IMR-90 (cell line): ENCODE measurements around the gene EXTL2. TPM values are rescaled to one million over a fixed set of nuclear protein-coding genes. Genes with fewer than 3 reads are reported as not detected.

Experiments
- ATAC-seq: fragments of 200-7000 bp; cut with Tn5 transposase; 2 replicates; pipeline ENCODE4 v1.9.1; 2020; ENCODE audit warnings: low read depth, mild to moderate bottlenecking, moderate library complexity
- BruUV-seq: library from RNA; stranded (reverse); fragments of 400-500 nt; replicated peaks from 2 replicates; lab custom pipeline; 2021; lab: Mats Ljungman, UMichigan
- CTCF ChIA-PET: fragments of 300-600 bp; formaldehyde crosslinking; extraction: SDS; loops from one replicate; lab custom pipeline; 2021; ENCODE audit warnings: antibody characterized with exemption; lab: Yijun Ruan, JAX
- POLR2A ChIA-PET: fragments of 300-600 bp; sonication (Branson Sonifier 250); formaldehyde crosslinking; loops from one replicate; lab custom pipeline; 2022; ENCODE audit warnings: antibody characterized with exemption; ENCODE audit not compliant: unreplicated experiment; lab: Charles Lee
- DNase-seq: peaks from one replicate; pipeline ENCODE4 v3.0.0; 2013
- H2AFZ ChIP-seq: replicated peaks from 2 replicates; pipeline ENCODE3; 2013; ENCODE audit warnings: low read length, mild to moderate bottlenecking; ENCODE audit not compliant: poor library complexity
- H2AK5ac ChIP-seq: 2 replicates; pipeline ENCODE4 v1.6.1; 2013; ENCODE audit warnings: low read depth, low read length, inconsistent platforms
- H2AK9ac ChIP-seq: replicated peaks from 2 replicates; pipeline ENCODE3; 2013; ENCODE audit warnings: mild to moderate bottlenecking, low read depth, low read length, moderate library complexity; ENCODE audit not compliant: poor library complexity
- H2BK120ac ChIP-seq: 2 replicates; pipeline ENCODE4 v1.6.1; 2013; ENCODE audit warnings: low read depth, low read length, inconsistent platforms
- H2BK15ac ChIP-seq: 3 replicates; pipeline ENCODE4 v1.6.1; 2013; ENCODE audit warnings: low read depth, low read length, inconsistent platforms
- H2BK20ac ChIP-seq: 2 replicates; pipeline ENCODE4 v1.6.1; 2013; ENCODE audit warnings: low read depth, mild to moderate bottlenecking, inconsistent platforms, low read length, moderate library complexity
- H2BK5ac ChIP-seq: 2 replicates; pipeline ENCODE4 v1.6.1; 2013; ENCODE audit warnings: mild to moderate bottlenecking, low read depth, low read length, inconsistent platforms; ENCODE audit not compliant: poor library complexity, severe bottlenecking
- H3K14ac ChIP-seq: replicated peaks from 2 replicates; pipeline ENCODE4 v1.6.1; 2013; ENCODE audit warnings: low read depth, low read length, inconsistent platforms
- H3K18ac ChIP-seq: 2 replicates; pipeline ENCODE4 v1.6.1; 2013; ENCODE audit warnings: low read depth, low read length, control low read depth
- H3K23ac ChIP-seq: 2 replicates; pipeline ENCODE4 v1.6.1; 2013; ENCODE audit warnings: low read depth, low read length, inconsistent platforms
- H3K27ac ChIP-seq: 2 replicates; pipeline ENCODE4 v1.5.1; 2013; ENCODE audit warnings: mild to moderate bottlenecking, control low read depth, low read length; ENCODE audit not compliant: insufficient read depth
- H3K27me3 ChIP-seq: 2 replicates; pipeline ENCODE4 v1.6.1; 2013; ENCODE audit warnings: low read length; ENCODE audit not compliant: control insufficient read depth, insufficient read depth
- H3K36me3 ChIP-seq: 2 replicates; pipeline ENCODE4 v1.6.1; 2013; ENCODE audit warnings: low read length, mixed read lengths; ENCODE audit not compliant: control insufficient read depth, insufficient read depth
- H3K4ac ChIP-seq: 2 replicates; pipeline ENCODE4 v1.6.1; 2013; ENCODE audit warnings: low read depth, low read length, inconsistent platforms
- H3K4me1 ChIP-seq: 2 replicates; pipeline ENCODE4 v1.6.1; 2013; ENCODE audit warnings: low read length, mixed read lengths; ENCODE audit not compliant: control insufficient read depth, insufficient read depth
- H3K4me2 ChIP-seq: 2 replicates; pipeline ENCODE4 v1.6.1; 2013; ENCODE audit warnings: low read depth, mild to moderate bottlenecking, control low read depth, low read length, moderate library complexity
- H3K4me3 ChIP-seq: 2 replicates; pipeline ENCODE4 v1.5.1; 2013; ENCODE audit warnings: low read depth, mild to moderate bottlenecking, control low read depth, low read length, moderate library complexity; ENCODE audit not compliant: insufficient read depth
- H3K56ac ChIP-seq: 2 replicates; pipeline ENCODE4 v1.6.1; 2013; ENCODE audit warnings: low read length, inconsistent platforms; ENCODE audit not compliant: insufficient read depth; ENCODE audit errors: extremely low read depth
- H3K79me1 ChIP-seq, 2 experiments: 2 replicates each; pipeline ENCODE4 v1.6.1; 2013; ENCODE audit warnings: low read length in 2 of 2, inconsistent platforms in 1 of 2, low read depth in 1 of 2
- H3K9ac ChIP-seq: 2 replicates; pipeline ENCODE4 v1.6.1; 2013; ENCODE audit warnings: low read depth, low read length, control low read depth
- H3K9me1 ChIP-seq: 2 replicates; pipeline ENCODE4 v1.6.1; 2013; ENCODE audit warnings: low read length, inconsistent platforms; ENCODE audit not compliant: insufficient read depth
- H3K9me3 ChIP-seq: 2 replicates; pipeline ENCODE4 v1.6.1; 2013; ENCODE audit warnings: low read length; ENCODE audit not compliant: control insufficient read depth, insufficient read depth
- H4K20me1 ChIP-seq: 2 replicates; pipeline ENCODE4 v1.6.1; 2013; ENCODE audit warnings: low read length, inconsistent platforms; ENCODE audit not compliant: insufficient read depth
- H4K5ac ChIP-seq: 2 replicates; pipeline ENCODE4 v1.6.1; 2013; ENCODE audit warnings: mild to moderate bottlenecking, low read depth, low read length, control low read depth
- H4K8ac ChIP-seq, 2 experiments: 2 replicates each; pipeline ENCODE4 v1.6.1; 2013; ENCODE audit warnings: low read depth in 2 of 2, low read length in 2 of 2, control low read depth in 1 of 2, inconsistent platforms in 1 of 2
- H4K91ac ChIP-seq: 2 replicates; pipeline ENCODE4 v1.6.1; 2013; ENCODE audit warnings: low read depth, low read length, inconsistent platforms; ENCODE audit not compliant: insufficient read depth
- CEBPB ChIP-seq: IDR thresholded peaks from 2 replicates; pipeline ENCODE4 v1.6.1; 2012; ENCODE audit warnings: low read depth, low read length, improper control_type of control experiment
- CHD1 ChIP-seq: IDR thresholded peaks from 2 replicates; pipeline ENCODE4 v1.6.1; 2012; ENCODE audit warnings: low read depth, low read length, improper control_type of control experiment
- MXI1 ChIP-seq: IDR thresholded peaks from 2 replicates; pipeline ENCODE4 v1.6.1; 2012; ENCODE audit warnings: low read depth, mild to moderate bottlenecking, low read length, moderate library complexity, borderline replicate concordance
- POLR2A ChIP-seq: IDR thresholded peaks from 2 replicates; pipeline ENCODE4 v1.6.1; 2012; ENCODE audit warnings: mild to moderate bottlenecking, low read depth, low read length
- RAD21 ChIP-seq: IDR thresholded peaks from 2 replicates; pipeline ENCODE4 v1.6.1; 2012; ENCODE audit warnings: low read length, improper control_type of control experiment
- RCOR1 ChIP-seq: IDR thresholded peaks from 2 replicates; pipeline ENCODE4 v1.6.1; 2012; ENCODE audit warnings: mild to moderate bottlenecking, low read length, improper control_type of control experiment; ENCODE audit not compliant: insufficient replicate concordance
- RFX5 ChIP-seq: IDR thresholded peaks from 2 replicates; pipeline ENCODE4 v1.8.0; 2012; ENCODE audit warnings: low read depth, mild to moderate bottlenecking, low read length, moderate library complexity
- SMC3 ChIP-seq: fragments of 150-350 bp; IDR thresholded peaks from 2 replicates; pipeline ENCODE4 v1.6.1; 2016; ENCODE audit warnings: low read depth, mild to moderate bottlenecking, antibody characterized with exemption, low read length, moderate library complexity
- WGBS, 2 experiments: methylation state at CpG; one replicate each; pipeline versions ENCODE4 v1.1.5 to v1.1.7; 2013; ENCODE audit warnings: missing lambda C conversion rate in 2 of 2; ENCODE audit not compliant: insufficient read length in 1 of 2; ENCODE audit errors: extremely low coverage in 2 of 2; 5-methylcytosine and 5-hydroxymethylcytosine counted together
- dilution Hi-C: fragments of 300-500 bp; cut with HindIII; formaldehyde crosslinking; loops from one replicate; pipeline ENCODE4 v1.14.3; 2018; ENCODE audit warnings: low sequenced_read_pairs; ENCODE audit not compliant: unreplicated experiment
- in situ Hi-C: fragments of 300-500 bp; cut with MboI; formaldehyde crosslinking; loops from 3 replicates; pipeline ENCODE4 v1.14.3; 2019; ENCODE audit warnings: low sequenced_read_pairs, inconsistent platforms, mixed read lengths
- intact Hi-C: fragments of 100-400 bp; cut with micrococcal nuclease; formaldehyde crosslinking; loops from 2 replicates; pipeline ENCODE4 v1.10.0; 2022
- polyA plus RNA-seq, 3 experiments: library from polyadenylated mRNA; depleted of rRNA; stranded (reverse); fragments of >200 nt; gene quantifications; 2 replicates each; pipeline ENCODE4 v1.2.3, GENCODE V29; 2012; ENCODE audit warnings: low replicate concordance in 1 of 3
- total RNA-seq: library from RNA; depleted of rRNA; stranded (reverse); fragments of >200 nt; gene quantifications from 2 replicates; pipeline ENCODE4 v1.2.3, GENCODE V29; 2012
- TF ChIP-seq, protein P1 (sequence below): fragments of 150-350 bp; IDR thresholded peaks from 2 replicates; pipeline ENCODE4 v1.6.1; 2016; ENCODE audit warnings: low read depth, mild to moderate bottlenecking, low read length, moderate library complexity, borderline replicate concordance

The EXTL2 gene
- total and polyA plus RNA-seq, 2 of the 4 experiments (the other 2 are of a cell fraction): 24.9 to 27.6 TPM

DNA sequence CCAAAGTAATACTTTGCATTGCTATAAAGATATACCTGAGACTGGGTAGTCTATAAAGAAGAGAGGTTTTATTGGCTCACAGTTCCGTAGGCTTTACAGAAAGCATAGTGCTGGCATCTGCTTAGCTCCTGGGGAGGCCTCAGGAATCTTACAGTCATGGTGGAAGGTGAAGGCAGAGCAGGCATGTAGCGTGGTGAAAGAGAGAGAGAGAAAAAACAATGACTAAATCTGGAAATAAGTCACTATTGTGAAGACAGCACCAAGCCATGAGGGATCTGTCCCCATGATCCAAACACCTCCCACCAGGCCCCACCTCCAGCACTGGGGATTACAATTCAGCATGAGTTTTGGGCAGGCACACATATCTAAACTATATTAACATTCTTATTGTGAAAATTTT is 31.6 kb upstream of the EXTL2 start:
- Histone ChIP-seq H3K56ac (no peak overlapping the region), H3K27ac (no peak overlapping the region), H3K9me1 (no peaks in the 10 kb centered on the region), H3K27me3 (no peaks in the 10 kb centered on the region), H4K8ac (no peak overlapping the region), H2BK20ac (no peak overlapping the region), H3K4me3 (no peak overlapping the region), H2BK15ac (no peak overlapping the region), H2AK5ac (no peak overlapping the region), H2AK9ac (no peak overlapping the region), H3K4me1 (no peaks in the 10 kb centered on the region), H4K5ac (no peak overlapping the region), H2BK5ac (no peak overlapping the region), H3K79me1 (peaks cover 7 to 18% of the 10 kb centered on the region in 2 experiments; a peak in 3 of 4 replicates), H4K20me1 (no peaks in the 10 kb centered on the region), H3K9me3 (no peaks in the 10 kb centered on the region), H2BK120ac (no peak overlapping the region), H3K36me3 (peaks cover 9% of the 10 kb centered on the region; the same call in 1 of the 2 replicates), H3K4ac (no peak overlapping the region), H3K9ac (no peak overlapping the region), H4K91ac (no peak overlapping the region), H3K4me2 (no peak overlapping the region), H3K14ac (no peak overlapping the region), H2AFZ (no peak overlapping the region), H3K18ac (no peak overlapping the region), H3K23ac (no peak overlapping the region)
- WGBS, 2 experiments: 100% methylated on average over 1 of the region's 2 CpGs; no CpG with 5 or more reads in 1 of the 2 experiments
- no peak for TF ChIP-seq CEBPB
- TF ChIP-seq RFX5: no peak
- no peak for TF ChIP-seq RAD21
- no peak for TF ChIP-seq CHD1
- TF ChIP-seq SMC3: no peak
- no peak for TF ChIP-seq POLR2A
- TF ChIP-seq, protein P1, sequence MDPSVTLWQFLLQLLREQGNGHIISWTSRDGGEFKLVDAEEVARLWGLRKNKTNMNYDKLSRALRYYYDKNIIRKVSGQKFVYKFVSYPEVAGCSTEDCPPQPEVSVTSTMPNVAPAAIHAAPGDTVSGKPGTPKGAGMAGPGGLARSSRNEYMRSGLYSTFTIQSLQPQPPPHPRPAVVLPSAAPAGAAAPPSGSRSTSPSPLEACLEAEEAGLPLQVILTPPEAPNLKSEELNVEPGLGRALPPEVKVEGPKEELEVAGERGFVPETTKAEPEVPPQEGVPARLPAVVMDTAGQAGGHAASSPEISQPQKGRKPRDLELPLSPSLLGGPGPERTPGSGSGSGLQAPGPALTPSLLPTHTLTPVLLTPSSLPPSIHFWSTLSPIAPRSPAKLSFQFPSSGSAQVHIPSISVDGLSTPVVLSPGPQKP: no peak
- no peak for TF ChIP-seq RCOR1
- TF ChIP-seq MXI1: no peak
- in situ Hi-C loops (loop anchor here (5.0 kb wide), 1 partner anchor 361 kb away; no protein-coding TSS in a partner anchor), dilution Hi-C loops (no loop called here), intact Hi-C loops (no loop called here)
- no TSS peak for BruUV-seq
- ChIA-PET POLR2A (no interaction called here), CTCF (interaction anchor here (0.5 to 1.2 kb wide), 3 partner anchors 83 to 362 kb away, joined by 3 to 4 read pairs (median 4); no protein-coding TSS in a partner anchor)
- DNase-seq: no peak
- ATAC-seq: no peak
